SK-N-SH treated with all-trans-retinoic acid at 6 μM for 48 hours (cell line): ENCODE data around the gene PCGF5.

Source experiments
- ATAC-seq: fragments of 200-7000 bp; cut with Tn5 transposase; 3 replicates; pipeline ENCODE4 v1.9.1; 2020; ENCODE audit warnings: mild to moderate bottlenecking, moderate library complexity
- ARNTL ChIP-seq: fragments of 450-650 bp; formaldehyde crosslinking; IDR thresholded peaks from 2 replicates; pipeline ENCODE4 v1.5.0; 2020; ENCODE audit warnings: low read depth, mild to moderate bottlenecking, moderate library complexity, borderline replicate concordance
- BACH2 ChIP-seq: fragments of 250-450 bp; sonication (Bioruptor Pico); IDR thresholded peaks from 2 replicates; pipeline ENCODE4 v1.9.0; 2021; ENCODE audit warnings: mild to moderate bottlenecking, borderline replicate concordance
- CREB5 ChIP-seq: fragments of 250-450 bp; sonication (Bioruptor Pico); IDR thresholded peaks from 2 replicates; pipeline ENCODE4 v1.5.1; 2020; ENCODE audit warnings: low read depth, mild to moderate bottlenecking, moderate library complexity
- CSDC2 ChIP-seq: fragments of 250-450 bp; sonication (Bioruptor Pico); IDR thresholded peaks from 2 replicates; pipeline ENCODE4 v1.5.0; 2020; ENCODE audit warnings: mild to moderate bottlenecking, moderate library complexity
- CSRNP3 ChIP-seq: fragments of 250-450 bp; sonication (Bioruptor Pico); IDR thresholded peaks from 2 replicates; pipeline ENCODE4 v1.5.1; 2021; ENCODE audit warnings: mild to moderate bottlenecking, moderate library complexity
- ESRRG ChIP-seq: fragments of 250-450 bp; sonication (Bioruptor Pico); IDR thresholded peaks from 2 replicates; pipeline ENCODE4 v1.6.1; 2021; ENCODE audit warnings: mild to moderate bottlenecking
- GLIS3 ChIP-seq: fragments of 250-450 bp; sonication (Bioruptor Pico); IDR thresholded peaks from 2 replicates; pipeline ENCODE4 v1.5.0; 2020; ENCODE audit warnings: mild to moderate bottlenecking, moderate library complexity
- ISL1 ChIP-seq: fragments of 250-450 bp; sonication (Bioruptor Pico); IDR thresholded peaks from 2 replicates; pipeline ENCODE4 v2.1.2; 2022; ENCODE audit warnings: mild to moderate bottlenecking, moderate library complexity
- OSR1 ChIP-seq: fragments of 250-450 bp; sonication (Bioruptor Pico); IDR thresholded peaks from 2 replicates; pipeline ENCODE4 v1.8.0; 2022; ENCODE audit warnings: moderate library complexity, mild to moderate bottlenecking, inconsistent platforms
- PATZ1 ChIP-seq: fragments of 250-450 bp; sonication (Bioruptor Pico); IDR thresholded peaks from 2 replicates; pipeline ENCODE4 v1.8.0; 2020; ENCODE audit warnings: mild to moderate bottlenecking, moderate library complexity, borderline replicate concordance
- POU6F1 ChIP-seq: fragments of 250-450 bp; sonication (Bioruptor Pico); IDR thresholded peaks from 2 replicates; pipeline ENCODE4 v1.8.0; 2021; ENCODE audit warnings: low read depth, mild to moderate bottlenecking, moderate library complexity, borderline replicate concordance
- PPARA ChIP-seq: fragments of 250-450 bp; sonication (Bioruptor Pico); IDR thresholded peaks from 2 replicates; pipeline ENCODE4 v1.5.0; 2020; ENCODE audit warnings: mild to moderate bottlenecking, borderline replicate concordance
- TCF4 ChIP-seq: fragments of 250-450 bp; sonication (Bioruptor Pico); IDR thresholded peaks from 2 replicates; pipeline ENCODE4 v1.8.0; 2021; ENCODE audit warnings: mild to moderate bottlenecking, moderate library complexity, borderline replicate concordance
- TOX ChIP-seq: fragments of 250-450 bp; sonication (Bioruptor Pico); IDR thresholded peaks from 2 replicates; pipeline ENCODE4 v1.8.0; 2021; ENCODE audit warnings: mild to moderate bottlenecking, moderate library complexity, borderline replicate concordance
- TSHZ2 ChIP-seq: fragments of 250-450 bp; sonication (Bioruptor Pico); IDR thresholded peaks from 2 replicates; pipeline ENCODE4 v1.5.0; 2020; ENCODE audit warnings: mild to moderate bottlenecking, moderate library complexity
- ZC3H10 ChIP-seq: fragments of 250-450 bp; sonication (Bioruptor Pico); IDR thresholded peaks from 2 replicates; pipeline ENCODE4 v1.5.1; 2021; ENCODE audit warnings: mild to moderate bottlenecking, moderate library complexity
- ZFP30 ChIP-seq: fragments of 450-650 bp; formaldehyde crosslinking; IDR thresholded peaks from 2 replicates; pipeline ENCODE4 v1.5.0; 2022; ENCODE audit warnings: mild to moderate bottlenecking, moderate library complexity
- ZNF565 ChIP-seq: fragments of 450-650 bp; formaldehyde crosslinking; conservative IDR thresholded peaks from 2 replicates; pipeline ENCODE4 v1.5.0; 2020; ENCODE audit warnings: low read depth, mild to moderate bottlenecking, moderate library complexity

The PCGF5 gene

GRCh38 chr10:91242940-91243339, 22.5 kb downstream of the PCGF5 start:
- TF ChIP-seq TOX (CRISPR knock-in tag): no peak
- TF ChIP-seq ZFP30: no peak
- TF ChIP-seq ZC3H10 (CRISPR knock-in tag): no peak
- no peak for TF ChIP-seq CSDC2 (CRISPR knock-in tag)
- TF ChIP-seq POU6F1: no peak
- no peak for TF ChIP-seq ARNTL
- no peak for TF ChIP-seq OSR1
- no peak for TF ChIP-seq CSRNP3 (CRISPR knock-in tag)
- TF ChIP-seq ISL1: no peak
- TF ChIP-seq BACH2: no peak
- TF ChIP-seq ESRRG (CRISPR knock-in tag): no peak
- no peak for TF ChIP-seq PATZ1 (CRISPR knock-in tag)
- ATAC-seq: no peak

GRCh38 chr10:91247360-91248111, 27.1 kb downstream of the PCGF5 start:
- TF ChIP-seq ZC3H10 (CRISPR knock-in tag): no peak
- no peak for TF ChIP-seq ZNF565 (CRISPR knock-in tag)
- no peak for TF ChIP-seq OSR1
- TF ChIP-seq TOX (CRISPR knock-in tag): no peak
- no peak for TF ChIP-seq CSDC2 (CRISPR knock-in tag)
- TF ChIP-seq CREB5 (CRISPR knock-in tag): no peak
- no peak for TF ChIP-seq TSHZ2 (CRISPR knock-in tag)
- TF ChIP-seq GLIS3 (CRISPR knock-in tag): no peak
- no peak for TF ChIP-seq ZFP30
- TF ChIP-seq PPARA (CRISPR knock-in tag): no peak
- TF ChIP-seq TCF4: no peak
- no peak for TF ChIP-seq POU6F1
- TF ChIP-seq CSRNP3 (CRISPR knock-in tag): no peak
- ATAC-seq: no peak
